Activated naive CD8-positive, alpha-beta T cell treated with anti-CD3 and anti-CD28 coated beads for 36 hours (primary cell): ENCODE results near the gene CSF3R. TPM values are rescaled to one million over a fixed set of nuclear protein-coding genes. Genes with fewer than 3 reads are reported as not detected.
A peak's percentile ranks its signal among the peaks of the same experiment; 100 is the strongest.

ENCODE experiments used
- DNase-seq: peaks from one replicate; pipeline ENCODE4 v3.0.0; 2021
- H3K27ac Mint-ChIP-seq: one replicate; pipeline ENCODE4 v1.8.0; 2022; ENCODE audit warnings: mild to moderate bottlenecking, moderate library complexity, mixed read lengths
- H3K27me3 Mint-ChIP-seq: one replicate; pipeline ENCODE4 v1.8.0; 2022; ENCODE audit warnings: mild to moderate bottlenecking, mixed read lengths
- H3K36me3 Mint-ChIP-seq: one replicate; pipeline ENCODE4 v1.8.0; 2021; ENCODE audit warnings: mild to moderate bottlenecking, mixed read lengths
- H3K4me1 Mint-ChIP-seq: one replicate; pipeline ENCODE4 v1.8.0; 2021; ENCODE audit warnings: mixed read lengths
- H3K4me3 Mint-ChIP-seq: one replicate; pipeline ENCODE4 v1.8.0; 2022; ENCODE audit warnings: mild to moderate bottlenecking, moderate library complexity, mixed read lengths
- H3K9me3 Mint-ChIP-seq: one replicate; pipeline ENCODE4 v1.8.0; 2022; ENCODE audit warnings: mixed read lengths
- total RNA-seq, 2 experiments: library from RNA; stranded (reverse); gene quantifications; one replicate each; pipeline ENCODE4 v1.2.3, GENCODE V29; 2021

The CSF3R gene
- total RNA-seq, 2 experiments from 2014 or later, result 0.04 to 0.06 TPM

DNA sequence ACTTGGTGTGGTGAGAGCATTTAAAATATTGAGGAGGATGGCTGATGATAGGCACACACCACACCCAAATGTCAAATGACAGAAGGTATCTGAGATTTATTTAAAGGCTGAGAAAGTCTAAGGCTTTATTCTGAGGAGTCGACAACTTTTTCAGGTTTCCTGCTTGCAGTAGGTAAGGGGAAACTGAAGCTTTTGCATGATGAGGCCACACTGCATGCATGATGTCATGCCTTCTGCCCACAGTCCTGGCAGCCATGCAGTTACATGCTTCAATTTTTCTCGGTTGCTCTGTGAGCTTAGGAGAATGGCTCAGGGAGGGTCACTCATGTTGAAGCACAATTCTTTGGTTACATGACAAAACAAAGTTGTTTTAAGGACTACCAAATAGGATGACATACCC, 39.4 kb downstream of the CSF3R start:
- H3K4me1 Mint-ChIP-seq, result peaks cover 4% of the 10 kb centered on the region
- no peaks in the 10 kb centered on the region for H3K36me3 Mint-ChIP-seq
- no peaks in the 10 kb centered on the region for H3K27me3 Mint-ChIP-seq
- DNase-seq, result no peak
- H3K9me3 Mint-ChIP-seq, result no peaks in the 10 kb centered on the region
- H3K27ac Mint-ChIP-seq, result no peak overlapping the region
- no peak overlapping the region for H3K4me3 Mint-ChIP-seq

DNA sequence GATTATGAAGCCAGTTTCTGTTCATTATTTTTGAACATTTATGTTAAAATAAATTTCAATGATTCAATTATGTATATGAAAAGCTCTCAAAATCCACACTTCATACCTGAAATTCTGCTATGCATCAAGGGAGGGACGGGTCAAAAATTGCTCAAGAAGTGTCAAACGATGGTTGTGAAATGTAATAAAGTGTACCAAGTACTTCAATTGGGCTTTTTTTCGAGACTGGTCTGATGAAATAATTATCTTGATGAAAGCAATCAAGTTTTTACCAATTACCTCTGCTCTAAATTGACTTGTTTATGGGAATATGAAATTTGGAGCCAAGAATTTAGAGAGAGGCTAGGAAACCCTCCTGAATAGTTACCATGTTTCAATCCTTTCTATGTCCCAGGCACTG, 40.4 kb downstream of the CSF3R start:
- H3K4me3 Mint-ChIP-seq, result no peak overlapping the region
- no peaks in the 10 kb centered on the region for H3K9me3 Mint-ChIP-seq
- H3K27ac Mint-ChIP-seq, result no peak overlapping the region
- no peak for DNase-seq
- no peaks in the 10 kb centered on the region for H3K36me3 Mint-ChIP-seq
- no peaks in the 10 kb centered on the region for H3K27me3 Mint-ChIP-seq
- peaks cover 4% of the 10 kb centered on the region for H3K4me1 Mint-ChIP-seq

- H3K27me3 Mint-ChIP-seq, result no peaks in the 10 kb centered on the region
- no peaks in the 10 kb centered on the region for H3K9me3 Mint-ChIP-seq
- H3K4me1 Mint-ChIP-seq, result peaks cover 4% of the 10 kb centered on the region
- no peak overlapping the region for H3K27ac Mint-ChIP-seq
- DNase-seq, result no peak
- no peaks in the 10 kb centered on the region for H3K36me3 Mint-ChIP-seq
- H3K4me3 Mint-ChIP-seq, result no peak overlapping the region
Measured at GRCh38 chr1:36440646-36441045, 42.1 kb downstream of the CSF3R start.

GRCh38 chr1:36440044-36440443, 42.7 kb downstream of the CSF3R start:
- peaks cover 4% of the 10 kb centered on the region for H3K4me1 Mint-ChIP-seq
- H3K4me3 Mint-ChIP-seq, result no peak overlapping the region
- H3K27ac Mint-ChIP-seq, result no peak overlapping the region
- H3K27me3 Mint-ChIP-seq, result no peaks in the 10 kb centered on the region
- DNase-seq, result no peak
- H3K9me3 Mint-ChIP-seq, result no peaks in the 10 kb centered on the region
- H3K36me3 Mint-ChIP-seq, result no peaks in the 10 kb centered on the region

- no peaks in the 10 kb centered on the region for H3K9me3 Mint-ChIP-seq
Measured at GRCh38 chr1:36438715-36439114, 44.0 kb downstream of the CSF3R start.

DNA sequence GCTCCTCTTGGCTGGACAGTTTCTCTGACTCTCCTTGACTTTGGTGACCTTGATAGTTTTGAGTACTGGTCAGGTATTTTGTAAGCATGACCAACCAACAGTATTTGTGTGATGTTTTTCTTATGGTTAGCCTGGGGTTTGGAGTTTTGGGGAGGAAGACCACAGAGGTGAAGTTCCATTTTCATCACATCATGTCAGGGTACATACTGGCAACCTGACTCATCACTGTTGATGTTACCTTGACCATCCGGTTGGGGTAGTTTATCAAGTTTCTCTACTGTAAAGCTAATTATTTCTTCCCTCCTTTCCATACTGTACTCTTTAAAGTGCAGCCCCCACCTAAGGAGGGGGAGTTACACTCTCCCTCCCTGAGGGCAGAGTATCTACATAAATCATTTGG, 45.9 kb downstream of the CSF3R start:
- H3K4me1 Mint-ChIP-seq, result peaks cover 4% of the 10 kb centered on the region
- no peak for DNase-seq
- no peaks in the 10 kb centered on the region for H3K36me3 Mint-ChIP-seq
- H3K27me3 Mint-ChIP-seq, result no peaks in the 10 kb centered on the region
- H3K4me3 Mint-ChIP-seq, result no peak overlapping the region
- H3K27ac Mint-ChIP-seq, result no peak overlapping the region
- H3K9me3 Mint-ChIP-seq, result no peaks in the 10 kb centered on the region

More at GRCh38 chr1:36438715-36439114, 44.0 kb downstream of the CSF3R start:
- Mint-ChIP-seq H3K27me3 (no peaks in the 10 kb centered on the region), H3K4me3 (no peak overlapping the region), H3K27ac (no peak overlapping the region), H3K4me1 (peaks cover 4% of the 10 kb centered on the region), H3K36me3 (no peaks in the 10 kb centered on the region)
- DNase-seq, result no peak

DNA sequence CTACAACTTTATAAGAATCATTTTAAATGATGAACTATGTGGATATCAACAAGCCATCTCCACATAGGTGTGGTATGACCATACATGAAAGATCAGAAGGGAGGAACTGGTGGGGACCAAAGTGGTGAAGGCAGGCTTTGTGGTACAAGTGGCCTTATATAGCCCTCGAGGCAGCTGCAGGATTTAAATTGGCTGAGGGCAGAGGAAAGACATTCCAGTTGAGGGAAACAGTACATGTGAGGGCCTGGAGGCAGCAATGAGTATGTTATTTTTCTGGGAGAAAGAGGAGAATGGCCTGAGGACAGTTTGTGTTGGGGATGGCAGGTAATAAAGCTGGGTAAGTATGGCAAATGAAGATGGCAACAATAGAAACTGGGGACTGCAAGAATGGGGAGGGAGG, 49.6 kb downstream of the CSF3R start:
- Mint-ChIP-seq H3K4me1 (no peaks in the 10 kb centered on the region), H3K36me3 (no peaks in the 10 kb centered on the region), H3K4me3 (no peak overlapping the region), H3K27me3 (no peaks in the 10 kb centered on the region), H3K27ac (no peak overlapping the region), H3K9me3 (no peaks in the 10 kb centered on the region)
- no peak for DNase-seq

DNA sequence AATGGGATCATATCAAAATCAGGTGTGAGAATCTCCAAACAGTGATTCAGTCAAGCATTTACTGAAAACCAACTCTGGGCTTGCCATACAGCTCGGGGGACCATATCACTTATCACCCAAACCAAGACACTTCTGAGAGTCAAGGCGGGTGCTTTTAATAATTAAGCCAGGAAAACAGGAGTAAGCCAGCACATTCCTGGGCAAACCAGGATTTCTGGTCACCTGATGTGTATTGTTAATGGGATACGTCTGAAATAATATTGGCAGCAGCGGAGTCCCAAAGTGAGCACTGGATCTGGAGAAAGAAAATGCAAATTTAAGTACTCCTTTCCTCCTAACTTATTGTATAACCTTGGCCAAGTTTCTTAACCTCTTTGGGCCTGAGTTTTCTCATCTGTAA, 50.1 kb downstream of the CSF3R start:
- Mint-ChIP-seq H3K4me1 (no peaks in the 10 kb centered on the region), H3K4me3 (no peak overlapping the region), H3K9me3 (no peaks in the 10 kb centered on the region), H3K27me3 (no peaks in the 10 kb centered on the region), H3K36me3 (no peaks in the 10 kb centered on the region), H3K27ac (no peak overlapping the region)
- DNase-seq, result no peak

- Mint-ChIP-seq H3K27ac (no peak overlapping the region), H3K4me1 (peaks cover 2% of the 10 kb centered on the region), H3K27me3 (no peaks in the 10 kb centered on the region), H3K9me3 (no peaks in the 10 kb centered on the region), H3K4me3 (no peak overlapping the region), H3K36me3 (no peaks in the 10 kb centered on the region)
- no peak for DNase-seq
Measured at GRCh38 chr1:36425791-36426190, 56.9 kb downstream of the CSF3R start.

GRCh38 chr1:36421649-36422048, 61.1 kb downstream of the CSF3R start:
- H3K27ac Mint-ChIP-seq, result no peak overlapping the region
- DNase-seq, result no peak
- no peaks in the 10 kb centered on the region for H3K36me3 Mint-ChIP-seq
- H3K27me3 Mint-ChIP-seq, result no peaks in the 10 kb centered on the region
- no peaks in the 10 kb centered on the region for H3K9me3 Mint-ChIP-seq
- peaks cover 9% of the 10 kb centered on the region for H3K4me1 Mint-ChIP-seq
- no peak overlapping the region for H3K4me3 Mint-ChIP-seq

GRCh38 chr1:36420836-36421317, 61.8 kb downstream of the CSF3R start:
- Mint-ChIP-seq H3K27me3 (no peaks in the 10 kb centered on the region), H3K4me1 (peaks cover 9% of the 10 kb centered on the region), H3K4me3 (no peak overlapping the region), H3K9me3 (no peaks in the 10 kb centered on the region), H3K36me3 (no peaks in the 10 kb centered on the region), H3K27ac (peak overlapping the region; percentile 85)
- peak; percentile 87 for DNase-seq

DNA sequence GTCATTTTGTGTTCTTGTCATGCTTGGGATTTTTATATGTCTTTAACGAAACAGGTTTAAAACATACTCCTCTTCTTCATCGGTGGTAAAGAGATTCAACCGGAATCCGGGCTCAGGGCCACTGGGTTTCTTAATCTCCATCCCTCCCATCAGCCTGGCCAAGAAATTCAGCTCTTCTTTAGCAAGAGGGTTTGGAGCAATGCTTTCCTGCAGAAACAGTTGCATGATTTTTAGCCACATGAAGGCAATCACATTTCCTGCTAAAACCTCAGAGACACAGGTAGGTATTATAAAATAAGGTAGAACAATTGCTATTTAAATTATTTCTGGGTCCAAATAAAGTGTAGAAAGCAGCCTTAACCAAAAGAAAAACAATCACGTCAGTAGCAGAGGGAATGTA, 62.3 kb downstream of the CSF3R start:
- Mint-ChIP-seq H3K36me3 (no peaks in the 10 kb centered on the region), H3K4me3 (no peak overlapping the region), H3K27ac (peak overlapping the region; percentile 85), H3K27me3 (no peaks in the 10 kb centered on the region), H3K4me1 (peaks cover 9% of the 10 kb centered on the region), H3K9me3 (no peaks in the 10 kb centered on the region)
- no peak for DNase-seq

GRCh38 chr1:36419569-36419968, 63.1 kb downstream of the CSF3R start:
- peaks cover 9% of the 10 kb centered on the region for H3K4me1 Mint-ChIP-seq
- no peaks in the 10 kb centered on the region for H3K27me3 Mint-ChIP-seq
- H3K9me3 Mint-ChIP-seq, result no peaks in the 10 kb centered on the region
- no peak overlapping the region for H3K4me3 Mint-ChIP-seq
- H3K27ac Mint-ChIP-seq, result no peak overlapping the region
- no peak for DNase-seq
- no peaks in the 10 kb centered on the region for H3K36me3 Mint-ChIP-seq

- no peaks in the 10 kb centered on the region for H3K27me3 Mint-ChIP-seq
- H3K27ac Mint-ChIP-seq, result no peak overlapping the region
- H3K36me3 Mint-ChIP-seq, result no peaks in the 10 kb centered on the region
- no peak for DNase-seq
- H3K9me3 Mint-ChIP-seq, result no peaks in the 10 kb centered on the region
- H3K4me1 Mint-ChIP-seq, result peaks cover 9% of the 10 kb centered on the region
- H3K4me3 Mint-ChIP-seq, result no peak overlapping the region
Measured at GRCh38 chr1:36419140-36419539, 63.6 kb downstream of the CSF3R start.

- H3K4me3 Mint-ChIP-seq, result no peak overlapping the region
- H3K36me3 Mint-ChIP-seq, result no peaks in the 10 kb centered on the region
- H3K9me3 Mint-ChIP-seq, result no peaks in the 10 kb centered on the region
- no peak for DNase-seq
- H3K27ac Mint-ChIP-seq, result no peak overlapping the region
- H3K27me3 Mint-ChIP-seq, result no peaks in the 10 kb centered on the region
- H3K4me1 Mint-ChIP-seq, result peaks cover 9% of the 10 kb centered on the region
Measured at GRCh38 chr1:36417931-36418330, 64.8 kb downstream of the CSF3R start.
